ENCODE data around the gene P2RY2. TPM values are rescaled to one million over a fixed set of nuclear protein-coding genes. Genes with fewer than 3 reads are reported as not detected.

Gene P2RY2
- total RNA-seq, 2 donors from 2014 or later: 12.0 to 16.5 TPM

GRCh38 chr11:73199446-73199845, 18.6 kb upstream of the P2RY2 start:
- no peak for ATAC-seq
- intact Hi-C loops (cut with DNase I): no loop called here
- no peak for DNase-seq

- ATAC-seq: peak in 1 of 2 donors; percentile 17
- intact Hi-C loops (cut with DNase I): no loop called here
Measured at GRCh38 chr11:73200256-73200655, 17.8 kb upstream of the P2RY2 start.

GRCh38 chr11:73201249-73201648, 16.8 kb upstream of the P2RY2 start:
- ATAC-seq: peak; percentile 26 to 67
- DNase-seq: peak; percentile 28
- intact Hi-C loops (cut with DNase I): no loop called here

More at GRCh38 chr11:73200256-73200655, 17.8 kb upstream of the P2RY2 start:
- no peak for DNase-seq

- no peak for ATAC-seq
- DNase-seq: no peak
- intact Hi-C loops (cut with DNase I): no loop called here
Measured at GRCh38 chr11:73201888-73202780, 15.9 kb upstream of the P2RY2 start.

GRCh38 chr11:73203322-73203721, 14.8 kb upstream of the P2RY2 start:
- intact Hi-C loops (cut with DNase I): no loop called here
- ATAC-seq: no peak
- no peak for DNase-seq

GRCh38 chr11:73203790-73204189, 14.3 kb upstream of the P2RY2 start:
- intact Hi-C loops (cut with DNase I): no loop called here
- DNase-seq (peak; percentile 24), ATAC-seq (peak in 1 of 2 donors; percentile 19)

GRCh38 chr11:73204711-73205121, 13.4 kb upstream of the P2RY2 start:
- DNase-seq (peak; percentile 54), ATAC-seq (peak; percentile 70 to 76)
- intact Hi-C loops (cut with DNase I): no loop called here

GRCh38 chr11:73205661-73206343, 12.3 kb upstream of the P2RY2 start:
- no peak for ATAC-seq

GRCh38 chr11:73206801-73207200, 11.3 kb upstream of the P2RY2 start:
- intact Hi-C loops (cut with DNase I): no loop called here
- ATAC-seq (no peak), DNase-seq (no peak)

More at GRCh38 chr11:73205661-73206343, 12.3 kb upstream of the P2RY2 start:
- DNase-seq: no peak
- intact Hi-C loops (cut with DNase I): no loop called here

- intact Hi-C loops (cut with DNase I): no loop called here
- DNase-seq: no peak
- ATAC-seq: no peak
Measured at GRCh38 chr11:73209892-73210291, 8.2 kb upstream of the P2RY2 start.

- DNase-seq: no peak
- intact Hi-C loops (cut with DNase I): no loop called here
- ATAC-seq: no peak
Measured at GRCh38 chr11:73210916-73211667, 7.0 kb upstream of the P2RY2 start.

- DNase-seq: no peak
- no peak for ATAC-seq
- intact Hi-C loops (cut with DNase I): no loop called here
Measured at GRCh38 chr11:73213196-73214143, 4.6 kb upstream of the P2RY2 start.

- DNase-seq: no peak
- no peak for ATAC-seq
- intact Hi-C loops (cut with DNase I): loop anchor here in 1 of 2 donors (2.0 kb wide), 1 partner anchor 31 kb away; no protein-coding TSS in a partner anchor
Measured at GRCh38 chr11:73215191-73216134, 2.6 kb upstream of the P2RY2 start.

GRCh38 chr11:73216465-73216864, 1.6 kb upstream of the P2RY2 start:
- DNase-seq (no peak), ATAC-seq (no peak)
- intact Hi-C loops (cut with DNase I): loop anchor here in 1 of 2 donors (2.0 kb wide), 1 partner anchor 32 kb away; no protein-coding TSS in a partner anchor

- peak in 1 of 2 donors; percentile 2 for ATAC-seq
- intact Hi-C loops (cut with DNase I): loop anchor here in 1 of 2 donors (2.0 kb wide), 1 partner anchor 32 kb away; no protein-coding TSS in a partner anchor
- no peak for DNase-seq
Measured at GRCh38 chr11:73217131-73217809, 811 bp upstream of the P2RY2 start.

GRCh38 chr11:73217810-73218105, 323 bp upstream of the P2RY2 start:
- DNase-seq: no peak
- ATAC-seq: no peak
- intact Hi-C loops (cut with DNase I): loop anchor here in 1 of 2 donors (2.0 kb wide), 1 partner anchor 33 kb away; no protein-coding TSS in a partner anchor

- intact Hi-C loops (cut with DNase I): no loop called here
- peak in 1 of 2 donors; percentile 9 for ATAC-seq
- DNase-seq: no peak
Measured at GRCh38 chr11:73218830-73219215, 742 bp downstream of the P2RY2 start.

Measured in left cardiac atrium (tissue), 4 donors.